Measurements from ENCODE around the gene CPNE8. TPM values are rescaled to one million over a fixed set of nuclear protein-coding genes. Genes with fewer than 3 reads are reported as not detected.

Gene CPNE8
- total RNA-seq, 3 donors from 2014 or later: 11.3 to 29.8 (median 28.3) TPM

- intact Hi-C loops (cut with DNase I; ENCODE audit: low total_unique reads): no loop called here
- no peak overlapping the region for H3K27ac ChIP-seq
- no peaks in the 10 kb centered on the region for H3K27me3 ChIP-seq
- H3K4me1 ChIP-seq: no peaks in the 10 kb centered on the region
- peaks cover 4% of the 10 kb centered on the region for H3K36me3 ChIP-seq
- DNase-seq (ENCODE audit: low spot score in 2 of 2): no peak
- peaks cover 0 to 17% of the 10 kb centered on the region in 2 donors for H3K9me3 ChIP-seq
- H3K4me3 ChIP-seq: no peak overlapping the region
- TF ChIP-seq, protein P1, sequence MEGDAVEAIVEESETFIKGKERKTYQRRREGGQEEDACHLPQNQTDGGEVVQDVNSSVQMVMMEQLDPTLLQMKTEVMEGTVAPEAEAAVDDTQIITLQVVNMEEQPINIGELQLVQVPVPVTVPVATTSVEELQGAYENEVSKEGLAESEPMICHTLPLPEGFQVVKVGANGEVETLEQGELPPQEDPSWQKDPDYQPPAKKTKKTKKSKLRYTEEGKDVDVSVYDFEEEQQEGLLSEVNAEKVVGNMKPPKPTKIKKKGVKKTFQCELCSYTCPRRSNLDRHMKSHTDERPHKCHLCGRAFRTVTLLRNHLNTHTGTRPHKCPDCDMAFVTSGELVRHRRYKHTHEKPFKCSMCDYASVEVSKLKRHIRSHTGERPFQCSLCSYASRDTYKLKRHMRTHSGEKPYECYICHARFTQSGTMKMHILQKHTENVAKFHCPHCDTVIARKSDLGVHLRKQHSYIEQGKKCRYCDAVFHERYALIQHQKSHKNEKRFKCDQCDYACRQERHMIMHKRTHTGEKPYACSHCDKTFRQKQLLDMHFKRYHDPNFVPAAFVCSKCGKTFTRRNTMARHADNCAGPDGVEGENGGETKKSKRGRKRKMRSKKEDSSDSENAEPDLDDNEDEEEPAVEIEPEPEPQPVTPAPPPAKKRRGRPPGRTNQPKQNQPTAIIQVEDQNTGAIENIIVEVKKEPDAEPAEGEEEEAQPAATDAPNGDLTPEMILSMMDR (IDR thresholded peaks at IDR 0.05): no peak
- TF ChIP-seq POLR2A (IDR thresholded peaks at IDR 0.05) (no peak), POLR2AphosphoS5 (IDR thresholded peaks at IDR 0.05) (no peak)
Observed at GRCh38 chr12:38783304-38783703, 122.1 kb downstream of the CPNE8 start.

GRCh38 chr12:38782359-38782758, 123.0 kb downstream of the CPNE8 start:
- Histone ChIP-seq H3K27me3 (no peaks in the 10 kb centered on the region), H3K36me3 (peaks cover 4% of the 10 kb centered on the region), H3K4me1 (no peaks in the 10 kb centered on the region), H3K27ac (no peak overlapping the region), H3K9me3 (peaks cover 0 to 11% of the 10 kb centered on the region in 2 donors), H3K4me3 (no peak overlapping the region)
- no peak for TF ChIP-seq POLR2AphosphoS5 (IDR thresholded peaks at IDR 0.05)
- no peak for TF ChIP-seq POLR2A (IDR thresholded peaks at IDR 0.05)
- TF ChIP-seq, protein P1 (IDR thresholded peaks at IDR 0.05): no peak
- no peak for DNase-seq (ENCODE audit: low spot score in 2 of 2)
- intact Hi-C loops (cut with DNase I; ENCODE audit: low total_unique reads): no loop called here

GRCh38 chr12:38776647-38777046, 128.7 kb downstream of the CPNE8 start:
- Histone ChIP-seq H3K27ac (no peak overlapping the region), H3K36me3 (peaks cover 4% of the 10 kb centered on the region), H3K9me3 (peaks cover 0 to 11% of the 10 kb centered on the region in 2 donors), H3K27me3 (no peaks in the 10 kb centered on the region), H3K4me1 (no peaks in the 10 kb centered on the region), H3K4me3 (no peak overlapping the region)
- intact Hi-C loops (cut with DNase I; ENCODE audit: low total_unique reads): no loop called here
- TF ChIP-seq, protein P1 (IDR thresholded peaks at IDR 0.05): no peak
- TF ChIP-seq POLR2AphosphoS5 (IDR thresholded peaks at IDR 0.05) (no peak), POLR2A (IDR thresholded peaks at IDR 0.05) (no peak)
- DNase-seq (ENCODE audit: low spot score in 2 of 2): no peak

- H3K27me3 ChIP-seq: no peaks in the 10 kb centered on the region
- H3K9me3 ChIP-seq: peaks cover 0 to 9% of the 10 kb centered on the region in 2 donors
- H3K4me1 ChIP-seq: no peaks in the 10 kb centered on the region
- DNase-seq (ENCODE audit: low spot score in 2 of 2): no peak
- no peaks in the 10 kb centered on the region for H3K36me3 ChIP-seq
- H3K4me3 ChIP-seq: no peak overlapping the region
- no peak overlapping the region for H3K27ac ChIP-seq
- intact Hi-C loops (cut with DNase I; ENCODE audit: low total_unique reads): no loop called here
- TF ChIP-seq, protein P1 (IDR thresholded peaks at IDR 0.05): no peak
- TF ChIP-seq POLR2A (IDR thresholded peaks at IDR 0.05): no peak
Observed at GRCh38 chr12:38775457-38775856, 129.9 kb downstream of the CPNE8 start.

DNA sequence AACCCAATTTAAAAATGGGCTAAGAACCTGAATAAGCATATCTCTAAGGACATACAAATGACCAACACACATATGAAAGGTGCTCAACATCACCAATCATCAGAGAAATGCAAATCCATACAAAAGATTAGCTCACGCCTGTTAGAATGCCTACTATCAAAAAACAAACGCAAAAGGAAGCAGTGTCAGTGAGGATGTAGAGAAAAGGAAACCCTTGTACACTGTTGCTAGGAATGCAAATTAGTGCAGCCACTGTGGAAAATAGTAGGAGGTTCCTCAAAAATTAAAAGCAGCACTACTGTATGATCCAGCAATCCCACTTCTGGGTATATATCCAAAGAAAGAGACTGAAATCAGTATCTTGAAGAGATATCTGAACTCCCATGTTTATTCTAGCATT, 133.0 kb downstream of the CPNE8 start:
- Histone ChIP-seq H3K27ac (no peak overlapping the region), H3K36me3 (no peaks in the 10 kb centered on the region), H3K4me3 (no peak overlapping the region), H3K27me3 (no peaks in the 10 kb centered on the region), H3K4me1 (no peaks in the 10 kb centered on the region), H3K9me3 (no peaks in the 10 kb centered on the region)
- intact Hi-C loops (cut with DNase I; ENCODE audit: low total_unique reads): no loop called here
- TF ChIP-seq POLR2AphosphoS5 (IDR thresholded peaks at IDR 0.05): no peak
- no peak for TF ChIP-seq POLR2A (IDR thresholded peaks at IDR 0.05)
- TF ChIP-seq, protein P1 (IDR thresholded peaks at IDR 0.05): no peak
- DNase-seq (ENCODE audit: low spot score in 2 of 2): no peak
